HG03135 (cell line): ENCODE data around the gene CEP95.

Source experiments
- ATAC-seq: cut with Tn5 transposase; IDR thresholded peaks from one replicate; pipeline ENCODE4 v1.9.1; 2021; ENCODE audit warnings: mild to moderate bottlenecking, moderate library complexity; ENCODE audit not compliant: unreplicated experiment

Gene CEP95

GRCh38 chr17:64515829-64516228 is 9.1 kb downstream of the CEP95 start:
- ATAC-seq, result no peak

GRCh38 chr17:64519601-64520000 is 12.8 kb downstream of the CEP95 start:
- ATAC-seq, result no peak

GRCh38 chr17:64520359-64520758 is 13.6 kb downstream of the CEP95 start:
- no peak for ATAC-seq

GRCh38 chr17:64527914-64528313 is 21.1 kb downstream of the CEP95 start:
- ATAC-seq, result no peak

- no peak for ATAC-seq
Measured at GRCh38 chr17:64529221-64529620, 22.4 kb downstream of the CEP95 start.

GRCh38 chr17:64531955-64532371 is 25.2 kb downstream of the CEP95 start:
- ATAC-seq, result no peak

GRCh38 chr17:64532409-64532808 is 25.6 kb downstream of the CEP95 start:
- no peak for ATAC-seq

- ATAC-seq, result no peak
Measured at GRCh38 chr17:64533784-64534183, 27.0 kb downstream of the CEP95 start.

GRCh38 chr17:64534187-64534586 is 27.4 kb downstream of the CEP95 start:
- no peak for ATAC-seq

- no peak for ATAC-seq
Measured at GRCh38 chr17:64535357-64535756, 28.6 kb downstream of the CEP95 start.

GRCh38 chr17:64536913-64537312 is 30.1 kb downstream of the CEP95 start:
- no peak for ATAC-seq

GRCh38 chr17:64537488-64537887 is 30.7 kb downstream of the CEP95 start:
- ATAC-seq, result no peak

GRCh38 chr17:64538508-64539130 is 31.8 kb downstream of the CEP95 start:
- ATAC-seq, result no peak

GRCh38 chr17:64540118-64540776 is 33.5 kb downstream of the CEP95 start:
- ATAC-seq, result no peak

- ATAC-seq, result no peak
Measured at GRCh38 chr17:64544742-64545141, 38.0 kb downstream of the CEP95 start.

- no peak for ATAC-seq
Measured at GRCh38 chr17:64546716-64547115, 39.9 kb downstream of the CEP95 start.

- ATAC-seq, result no peak
Measured at GRCh38 chr17:64547319-64547718, 40.5 kb downstream of the CEP95 start.

GRCh38 chr17:64551461-64551860 is 44.7 kb downstream of the CEP95 start:
- ATAC-seq, result no peak

GRCh38 chr17:64554028-64554637 is 47.4 kb downstream of the CEP95 start:
- no peak for ATAC-seq

- no peak for ATAC-seq
Measured at GRCh38 chr17:64555281-64555680, 48.5 kb downstream of the CEP95 start.

- no peak for ATAC-seq
Measured at GRCh38 chr17:64564098-64564497, 57.3 kb downstream of the CEP95 start.

GRCh38 chr17:64565563-64565962 is 58.8 kb downstream of the CEP95 start:
- ATAC-seq, result no peak
